ENCODE data around the gene PHC2.

- no peak for TF ChIP-seq PATZ1 (CRISPR knock-in tag; IDR thresholded peaks at IDR 0.05; ENCODE audit: borderline replicate concordance)
- TF ChIP-seq ZFP30 (CRISPR knock-in tag; IDR thresholded peaks at IDR 0.05) = no peak
- TF ChIP-seq CREB5 (CRISPR knock-in tag; IDR thresholded peaks at IDR 0.05; ENCODE audit: low read depth) = no peak
- no peak for TF ChIP-seq RARB (CRISPR knock-in tag; IDR thresholded peaks at IDR 0.05)
- no peak for TF ChIP-seq ISL1 (CRISPR knock-in tag; IDR thresholded peaks at IDR 0.05)
- no peak for TF ChIP-seq TSHZ2 (CRISPR knock-in tag; IDR thresholded peaks at IDR 0.05)
- TF ChIP-seq CSDC2 (CRISPR knock-in tag; IDR thresholded peaks at IDR 0.05) = no peak
- TF ChIP-seq POU6F1 (CRISPR knock-in tag; IDR thresholded peaks at IDR 0.05; ENCODE audit: borderline replicate concordance, low read depth) = no peak
- TF ChIP-seq TOX (CRISPR knock-in tag; IDR thresholded peaks at IDR 0.05; ENCODE audit: borderline replicate concordance) = no peak
- TF ChIP-seq SNAI2 (CRISPR knock-in tag; IDR thresholded peaks at IDR 0.05) = no peak
- TF ChIP-seq GLIS3 (CRISPR knock-in tag; IDR thresholded peaks at IDR 0.05) = no peak
- no peak for TF ChIP-seq ESRRG (CRISPR knock-in tag; IDR thresholded peaks at IDR 0.05)
- no peak for TF ChIP-seq ZC3H10 (CRISPR knock-in tag; IDR thresholded peaks at IDR 0.05)
Measured at GRCh38 chr1:33332881-33333280, 98.0 kb downstream of the PHC2 start.
